Measurements from ENCODE around the gene FAM13A. TPM values are rescaled to one million over a fixed set of nuclear protein-coding genes. Genes with fewer than 3 reads are reported as not detected.

The FAM13A gene
- total and polyA plus RNA-seq, 9 of the 15 experiments (the other 6 are each of a cell fraction or from before 2014, with no cell fraction given): 11.3 to 23.3 (median 14.7) TPM

DNA sequence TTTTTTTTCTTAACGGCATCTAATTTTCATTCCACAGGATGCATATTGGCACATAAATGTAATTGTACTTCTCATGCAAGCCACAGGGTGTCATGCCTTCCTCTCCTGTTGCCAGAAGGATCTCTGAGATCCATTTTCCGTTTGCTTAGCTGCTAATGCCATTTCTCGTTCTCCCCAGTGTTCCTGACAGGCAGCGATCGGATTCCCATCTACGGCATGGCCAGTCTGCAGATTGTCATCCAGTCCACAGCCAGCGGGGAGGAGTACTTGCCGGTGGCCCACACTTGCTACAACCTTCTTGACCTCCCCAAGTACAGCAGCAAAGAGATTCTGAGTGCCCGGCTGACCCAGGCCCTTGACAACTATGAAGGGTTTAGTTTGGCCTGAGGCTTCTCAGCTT, 350.4 kb downstream of the FAM13A start (continued):
- TF ChIP-seq, protein P1, sequence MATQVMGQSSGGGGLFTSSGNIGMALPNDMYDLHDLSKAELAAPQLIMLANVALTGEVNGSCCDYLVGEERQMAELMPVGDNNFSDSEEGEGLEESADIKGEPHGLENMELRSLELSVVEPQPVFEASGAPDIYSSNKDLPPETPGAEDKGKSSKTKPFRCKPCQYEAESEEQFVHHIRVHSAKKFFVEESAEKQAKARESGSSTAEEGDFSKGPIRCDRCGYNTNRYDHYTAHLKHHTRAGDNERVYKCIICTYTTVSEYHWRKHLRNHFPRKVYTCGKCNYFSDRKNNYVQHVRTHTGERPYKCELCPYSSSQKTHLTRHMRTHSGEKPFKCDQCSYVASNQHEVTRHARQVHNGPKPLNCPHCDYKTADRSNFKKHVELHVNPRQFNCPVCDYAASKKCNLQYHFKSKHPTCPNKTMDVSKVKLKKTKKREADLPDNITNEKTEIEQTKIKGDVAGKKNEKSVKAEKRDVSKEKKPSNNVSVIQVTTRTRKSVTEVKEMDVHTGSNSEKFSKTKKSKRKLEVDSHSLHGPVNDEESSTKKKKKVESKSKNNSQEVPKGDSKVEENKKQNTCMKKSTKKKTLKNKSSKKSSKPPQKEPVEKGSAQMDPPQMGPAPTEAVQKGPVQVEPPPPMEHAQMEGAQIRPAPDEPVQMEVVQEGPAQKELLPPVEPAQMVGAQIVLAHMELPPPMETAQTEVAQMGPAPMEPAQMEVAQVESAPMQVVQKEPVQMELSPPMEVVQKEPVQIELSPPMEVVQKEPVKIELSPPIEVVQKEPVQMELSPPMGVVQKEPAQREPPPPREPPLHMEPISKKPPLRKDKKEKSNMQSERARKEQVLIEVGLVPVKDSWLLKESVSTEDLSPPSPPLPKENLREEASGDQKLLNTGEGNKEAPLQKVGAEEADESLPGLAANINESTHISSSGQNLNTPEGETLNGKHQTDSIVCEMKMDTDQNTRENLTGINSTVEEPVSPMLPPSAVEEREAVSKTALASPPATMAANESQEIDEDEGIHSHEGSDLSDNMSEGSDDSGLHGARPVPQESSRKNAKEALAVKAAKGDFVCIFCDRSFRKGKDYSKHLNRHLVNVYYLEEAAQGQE (IDR thresholded peaks at IDR 0.05; ENCODE audit: borderline replicate concordance): peak; percentile 31; the same call in 1 of the 2 replicates
- TF ChIP-seq, protein P1 (CRISPR knock-in tag; IDR thresholded peaks at IDR 0.05; ENCODE audit: low read depth): no peak
- no peak for TF ChIP-seq ZKSCAN1 (IDR thresholded peaks at IDR 0.05; ENCODE audit: low read depth, low read length)
- no peak for TF ChIP-seq MAZ (CRISPR knock-in tag; conservative IDR thresholded peaks at IDR 0.05 in 1 of 2, IDR thresholded peaks at IDR 0.05 in 1 of 2)
- TF ChIP-seq CEBPG (CRISPR knock-in tag; IDR thresholded peaks at IDR 0.05): no peak
- TF ChIP-seq CEBPG (tag; conservative IDR thresholded peaks at IDR 0.05 in 1 of 2, IDR thresholded peaks at IDR 0.05 in 1 of 2): no peak

Measured in K562 (cell line).